H1 (cell line): ENCODE measurements around the gene SPPL3. TPM values are rescaled to one million over a fixed set of nuclear protein-coding genes. Genes with fewer than 3 reads are reported as not detected.
"Not testable (repeated sequence)": the region's sequence is repeated elsewhere in the genome, so short reads cannot be mapped to it uniquely, and the experiment has no call there.

Source experiments
- CTCF ChIA-PET: fragments of 300-600 bp; sonication (Branson Sonifier 250); formaldehyde crosslinking; loops from one replicate; lab custom pipeline; 2021; ENCODE audit not compliant: partially characterized antibody; lab: Charles Lee
- POLR2A ChIA-PET: fragments of 300-600 bp; sonication (Branson Sonifier 250); formaldehyde crosslinking; loops from one replicate; lab custom pipeline; 2021; ENCODE audit warnings: inconsistent platforms; ENCODE audit not compliant: partially characterized antibody; lab: Charles Lee
- DNase-seq, 2 experiments: peaks; one replicate each; pipeline versions ENCODE4 v3.0.0 to v3.0.0-alpha.2; 2010 to 2022; ENCODE audit warnings: low spot score in 2 of 2, low read depth in 1 of 2, mixed read lengths in 1 of 2
- FAIRE-seq: peaks from 2 replicates; lab custom pipeline; 2011; peaks lifted over from hg19 to GRCh38; lab: Jason Lieb, UNC
- H2AFZ ChIP-seq: 2 replicates; pipeline ENCODE4 v1.8.1; 2012; ENCODE audit warnings: low read length, inconsistent platforms
- H2AK5ac ChIP-seq: 2 replicates; pipeline ENCODE4 v1.6.1; 2013; ENCODE audit warnings: low read depth, low read length
- H2BK120ac ChIP-seq: replicated peaks from 2 replicates; pipeline ENCODE3; 2013; ENCODE audit warnings: low read depth, low read length, inconsistent platforms
- H2BK12ac ChIP-seq: 2 replicates; pipeline ENCODE4 v1.6.1; 2013; ENCODE audit warnings: low read depth, low read length
- H2BK15ac ChIP-seq: 2 replicates; pipeline ENCODE4 v1.6.1; 2013; ENCODE audit warnings: low read length
- H2BK20ac ChIP-seq: 2 replicates; pipeline ENCODE4 v1.6.1; 2013; ENCODE audit warnings: low read length
- H2BK5ac ChIP-seq: 2 replicates; pipeline ENCODE4 v1.6.1; 2013; ENCODE audit warnings: low read depth, low read length
- H3K14ac ChIP-seq: 2 replicates; pipeline ENCODE4 v1.6.1; 2013; ENCODE audit warnings: inconsistent platforms; ENCODE audit not compliant: insufficient read length
- H3K18ac ChIP-seq: 2 replicates; pipeline ENCODE4 v1.6.1; 2013; ENCODE audit warnings: low read length; ENCODE audit errors: extremely low read depth
- H3K23ac ChIP-seq: 2 replicates; pipeline ENCODE4 v1.6.1; 2013; ENCODE audit warnings: inconsistent platforms; ENCODE audit not compliant: insufficient read length
- H3K23me2 ChIP-seq: 2 replicates; pipeline ENCODE4 v1.6.1; 2013; ENCODE audit warnings: low read depth, low read length
- H3K27ac ChIP-seq: 2 replicates; pipeline ENCODE4 v1.6.1; 2011; ENCODE audit warnings: low read depth, low read length, inconsistent platforms
- H3K27me3 ChIP-seq, 4 experiments: replicated peaks in 1 of 4; 1 replicate in 1 of 4; 2 replicates in 3 of 4; pipeline versions ENCODE4 v1.6.1 to v1.8.1; 2011 to 2013; ENCODE audit warnings: low read length in 3 of 4, mild to moderate bottlenecking in 3 of 4, inconsistent platforms in 2 of 4, mixed read lengths in 2 of 4, moderate library complexity in 1 of 4; ENCODE audit not compliant: control insufficient read depth in 3 of 4, insufficient read depth in 3 of 4; ENCODE audit errors: extremely low read depth in 1 of 4
- H3K36me3 ChIP-seq, 4 experiments: 2 replicates each; pipeline versions ENCODE4 v1.6.1 to v1.8.1; 2011 to 2013; ENCODE audit warnings: mild to moderate bottlenecking in 4 of 4, low read length in 3 of 4, moderate library complexity in 2 of 4, control low read depth in 1 of 4, inconsistent platforms in 1 of 4; ENCODE audit not compliant: insufficient read depth in 4 of 4, control insufficient read depth in 2 of 4
- H3K4ac ChIP-seq: replicated peaks from 2 replicates; pipeline ENCODE3; 2013; ENCODE audit warnings: low read length, low read depth, mixed read lengths, inconsistent platforms; ENCODE audit not compliant: insufficient read length
- H3K4me1 ChIP-seq, 4 experiments: replicated peaks in 1 of 4; 1 replicate in 1 of 4; 2 replicates in 3 of 4; pipeline versions ENCODE4 v1.6.1 to v1.8.1; 2011 to 2013; ENCODE audit warnings: low read length in 3 of 4, inconsistent platforms in 2 of 4, mixed read lengths in 1 of 4; ENCODE audit not compliant: insufficient read depth in 4 of 4, control insufficient read depth in 3 of 4
- H3K4me2 ChIP-seq, 2 experiments: 2 replicates each; pipeline versions ENCODE4 v1.6.1 to v1.8.1; 2011 to 2013; ENCODE audit warnings: low read depth in 2 of 2, low read length in 2 of 2, control low read depth in 1 of 2, inconsistent platforms in 1 of 2, mild to moderate bottlenecking in 1 of 2; ENCODE audit not compliant: insufficient read depth in 1 of 2
- H3K4me3 ChIP-seq, 4 experiments: fragments of 200-600, 300-600 bp in 1 of 4; sonication (generic), shearing (Covaris generic), sonication (Bioruptor Twin) in 1 of 4; 2 replicates each; pipeline versions ENCODE4 v1.5.1 to v1.8.1; 2011 to 2016; ENCODE audit warnings: low read length in 4 of 4, low read depth in 3 of 4, control low read depth in 2 of 4, inconsistent platforms in 2 of 4, mild to moderate bottlenecking in 2 of 4, mixed read lengths in 1 of 4, moderate library complexity in 1 of 4; ENCODE audit not compliant: insufficient read depth in 2 of 4; ENCODE audit errors: extremely low read depth in 1 of 4
- H3K56ac ChIP-seq: replicated peaks from 2 replicates; pipeline ENCODE3; 2013; ENCODE audit warnings: low read depth, mild to moderate bottlenecking, mixed read lengths, low read length, inconsistent platforms; ENCODE audit not compliant: insufficient read length
- H3K79me1 ChIP-seq: 2 replicates; pipeline ENCODE4 v1.6.1; 2013; ENCODE audit warnings: low read depth, low read length, control low read depth
- H3K79me2 ChIP-seq, 2 experiments: 2 replicates each; pipeline versions ENCODE4 v1.6.1 to v1.8.1; 2012 to 2013; ENCODE audit warnings: low read length in 2 of 2, mild to moderate bottlenecking in 2 of 2, inconsistent platforms in 1 of 2; ENCODE audit not compliant: insufficient read depth in 2 of 2, control insufficient read depth in 1 of 2
- H3K9ac ChIP-seq, 4 experiments: replicated peaks in 1 of 4; 1 replicate in 1 of 4; 2 replicates in 3 of 4; pipeline versions ENCODE4 v1.6.1 to v1.8.1; 2011 to 2013; ENCODE audit warnings: low read depth in 3 of 4, low read length in 3 of 4, control low read depth in 2 of 4, mild to moderate bottlenecking in 2 of 4, moderate library complexity in 2 of 4, inconsistent platforms in 1 of 4; ENCODE audit errors: extremely low read depth in 1 of 4
- H3K9me3 ChIP-seq, 2 experiments: 2 replicates each; pipeline versions ENCODE4 v1.6.1 to v1.8.1; 2012 to 2013; ENCODE audit warnings: mild to moderate bottlenecking in 2 of 2, moderate library complexity in 2 of 2, control low read depth in 1 of 2, inconsistent platforms in 1 of 2, low read depth in 1 of 2, low read length in 1 of 2, mixed read lengths in 1 of 2; ENCODE audit not compliant: insufficient read depth in 2 of 2
- H4K20me1 ChIP-seq, 2 experiments: replicated peaks in 1 of 2; 2 replicates each; pipeline versions ENCODE3 to v1.8.1; 2011 to 2013; ENCODE audit warnings: inconsistent platforms in 2 of 2, low read length in 2 of 2, mild to moderate bottlenecking in 1 of 2; ENCODE audit not compliant: insufficient read depth in 2 of 2, control insufficient read depth in 1 of 2
- H4K5ac ChIP-seq: 2 replicates; pipeline ENCODE4 v1.6.1; 2013; ENCODE audit warnings: low read length, low read depth, mixed read lengths, inconsistent platforms; ENCODE audit not compliant: insufficient read length
- H4K8ac ChIP-seq: 2 replicates; pipeline ENCODE4 v1.8.0; 2013; ENCODE audit warnings: mild to moderate bottlenecking, moderate library complexity, low read length, inconsistent platforms; ENCODE audit not compliant: insufficient read depth; ENCODE audit errors: extremely low read depth
- H4K91ac ChIP-seq: replicated peaks from 2 replicates; pipeline ENCODE3; 2013; ENCODE audit warnings: low read length, mixed read lengths, inconsistent platforms; ENCODE audit not compliant: insufficient read length
- whole genome bisulfite sequencing, 2 experiments: shearing (Covaris generic) in 1 of 2; methylation state at CpG; one replicate each; pipeline versions ENCODE4 v1.1.6 to v1.1.7; 2013 to 2015; ENCODE audit warnings: low lambda C conversion rate in 2 of 2, mixed read lengths in 2 of 2, inconsistent platforms in 1 of 2, low coverage in 1 of 2, missing lambda C conversion rate in 1 of 2; ENCODE audit not compliant: insufficient replicate concordance in 2 of 2, insufficient coverage in 1 of 2, insufficient read length in 1 of 2; ENCODE audit errors: extremely low coverage in 1 of 2, missing lambda C conversion rate in 1 of 2; 5-methylcytosine and 5-hydroxymethylcytosine counted together
- polyA plus RNA-seq, 7 experiments: library from polyadenylated mRNA; depleted of rRNA in 3 of 7; stranded (reverse) in 5 of 7; unstranded in 2 of 7; fragments of >200 nt in 5 of 7; fragments of 200-250 nt in 2 of 7; gene quantifications; 1 replicate in 5 of 7; 2 replicates in 1 of 7; 4 replicates in 1 of 7; pipeline versions ENCODE4 v1.2.1 to v1.2.3, GENCODE V29; 2011 to 2013; ENCODE audit warnings: missing spikeins in 2 of 7, mixed read lengths in 2 of 7
- total RNA-seq: library from RNA; stranded (reverse); fragmentation: NEBNext Ultra II Directional; extraction: Animal tissue kit (Norgen Biotek cat#: 25700); gene quantifications from 2 replicates; pipeline ENCODE4 v1.2.1, GENCODE V29; 2021

SPPL3 gene
- total and polyA plus RNA-seq, 2 of the 8 experiments (the other 6 are each of a cell fraction or from before 2014, with no cell fraction given), result 27.3 to 48.4 TPM

DNA sequence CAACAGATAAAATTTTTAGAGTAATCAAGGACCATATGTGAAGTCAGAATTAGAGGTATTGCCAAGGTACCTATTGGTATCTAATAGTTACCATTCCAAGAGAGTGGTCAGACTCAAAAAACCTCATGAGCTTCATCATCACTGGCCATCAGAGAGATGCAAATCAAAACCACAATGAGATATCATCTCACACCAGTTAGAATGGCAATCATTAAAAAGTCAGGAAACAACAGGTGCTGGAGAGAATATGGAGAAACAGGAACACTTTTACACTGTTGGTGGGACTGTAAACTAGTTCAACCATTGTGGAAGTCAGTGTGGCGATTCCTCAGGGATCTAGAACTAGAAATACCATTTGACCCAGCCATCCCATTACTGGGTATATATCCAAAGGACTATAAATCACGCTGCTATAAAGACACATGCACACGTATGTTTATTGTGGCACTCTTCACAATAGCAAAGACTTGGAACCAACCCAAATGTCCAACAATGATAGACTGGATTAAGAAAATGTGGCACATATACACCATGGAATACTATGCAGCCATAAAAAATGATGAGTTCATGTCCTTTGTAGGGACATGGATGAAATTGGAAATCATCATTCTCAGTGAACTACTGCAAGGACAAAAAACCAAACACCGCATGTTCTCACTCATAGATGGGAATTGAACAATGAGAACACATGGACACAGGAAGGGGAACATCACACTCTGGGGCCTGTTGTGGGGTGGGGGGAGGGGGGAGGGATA, 65.4 kb downstream of the SPPL3 start:
- H4K91ac ChIP-seq, H3K23me2 ChIP-seq, H4K20me1 ChIP-seq, H3K18ac ChIP-seq, H4K5ac ChIP-seq, H3K56ac ChIP-seq, H3K79me1 ChIP-seq, H3K27ac ChIP-seq, H3K4me1 ChIP-seq, H2BK120ac ChIP-seq, H3K36me3 ChIP-seq, H2AFZ ChIP-seq, H2BK12ac ChIP-seq, H3K4ac ChIP-seq, H3K14ac ChIP-seq, H2AK5ac ChIP-seq, H4K8ac ChIP-seq, H3K27me3 ChIP-seq, H3K23ac ChIP-seq, H3K9me3 ChIP-seq, H3K4me2 ChIP-seq, H3K9ac ChIP-seq, FAIRE-seq, H2BK15ac ChIP-seq, H2BK5ac ChIP-seq, H2BK20ac ChIP-seq, DNase-seq, H3K4me3 ChIP-seq: not testable (repeated sequence)
- H3K79me2 ChIP-seq, result peaks cover 0 to 35% of the 10 kb centered on the region in 2 experiments; a peak in 2 of 4 replicates
- WGBS, 2 experiments, result 82% methylated on average over 3 of the region's 4 CpGs; no CpG with 5 or more reads in 1 of the 2 experiments
- POLR2A ChIA-PET, result interaction anchor here (0.9 kb wide), 1 partner anchor 9 kb away, joined by 3 read pairs; no protein-coding TSS in a partner anchor
- CTCF ChIA-PET, result interaction anchor here (0.6 to 1.6 kb wide), 2 partner anchors 18 to 343 kb away, joined by 3 to 4 read pairs; no protein-coding TSS in a partner anchor
